HFFc6 (cell line): ENCODE results near the gene SMPD3. TPM values are rescaled to one million over a fixed set of nuclear protein-coding genes. Genes with fewer than 3 reads are reported as not detected.

Experiments
- DNase-seq: peaks from one replicate; pipeline ENCODE4 v3.0.0-alpha.2; 2018
- H3K27ac Mint-ChIP-seq: 2 replicates; pipeline ENCODE4 v1.8.0; 2020; ENCODE audit warnings: mild to moderate bottlenecking, mixed read lengths
- H3K27me3 Mint-ChIP-seq: 2 replicates; pipeline ENCODE4 v1.8.0; 2021; ENCODE audit warnings: mild to moderate bottlenecking, moderate library complexity, mixed read lengths; ENCODE audit not compliant: insufficient read depth
- H3K36me3 Mint-ChIP-seq: 2 replicates; pipeline ENCODE4 v1.8.0; 2021; ENCODE audit warnings: low read depth, mixed read lengths
- H3K4me1 Mint-ChIP-seq: 2 replicates; pipeline ENCODE4 v1.8.0; 2020; ENCODE audit warnings: low read depth, mixed read lengths
- H3K4me3 Mint-ChIP-seq: 2 replicates; pipeline ENCODE4 v1.8.0; 2020; ENCODE audit warnings: mild to moderate bottlenecking, moderate library complexity, mixed read lengths
- H3K9me3 Mint-ChIP-seq: 2 replicates; pipeline ENCODE4 v1.8.0; 2020; ENCODE audit warnings: mild to moderate bottlenecking, mixed read lengths
- total RNA-seq, 6 experiments: library from RNA; stranded (reverse); fragmentation: NEBNext Ultra II Directional; extraction: Animal tissue kit (Norgen Biotek cat#: 25700); gene quantifications; 2 replicates in 1 of 6; 3 replicates in 5 of 6; pipeline ENCODE4 v1.2.3, GENCODE V29; 2021
- TF ChIP-seq, protein P1 (sequence below): fragments of 200-600 bp; sonication (generic); IDR thresholded peaks from 2 replicates; pipeline ENCODE4 v1.5.0; 2021; ENCODE audit warnings: antibody characterized with exemption, mild to moderate bottlenecking

Gene SMPD3
- total RNA-seq, 6 experiments from 2014 or later: 0.05 to 0.73 (median 0.30) TPM

GRCh38 chr16:68420366-68420942 lies 27.9 kb downstream of the SMPD3 start:
- Mint-ChIP-seq H3K4me1 (no peaks in the 10 kb centered on the region), H3K27me3 (peaks cover 20% of the 10 kb centered on the region), H3K9me3 (no peaks in the 10 kb centered on the region), H3K4me3 (no peak overlapping the region), H3K27ac (no peak overlapping the region), H3K36me3 (no peaks in the 10 kb centered on the region)
- TF ChIP-seq, protein P1, sequence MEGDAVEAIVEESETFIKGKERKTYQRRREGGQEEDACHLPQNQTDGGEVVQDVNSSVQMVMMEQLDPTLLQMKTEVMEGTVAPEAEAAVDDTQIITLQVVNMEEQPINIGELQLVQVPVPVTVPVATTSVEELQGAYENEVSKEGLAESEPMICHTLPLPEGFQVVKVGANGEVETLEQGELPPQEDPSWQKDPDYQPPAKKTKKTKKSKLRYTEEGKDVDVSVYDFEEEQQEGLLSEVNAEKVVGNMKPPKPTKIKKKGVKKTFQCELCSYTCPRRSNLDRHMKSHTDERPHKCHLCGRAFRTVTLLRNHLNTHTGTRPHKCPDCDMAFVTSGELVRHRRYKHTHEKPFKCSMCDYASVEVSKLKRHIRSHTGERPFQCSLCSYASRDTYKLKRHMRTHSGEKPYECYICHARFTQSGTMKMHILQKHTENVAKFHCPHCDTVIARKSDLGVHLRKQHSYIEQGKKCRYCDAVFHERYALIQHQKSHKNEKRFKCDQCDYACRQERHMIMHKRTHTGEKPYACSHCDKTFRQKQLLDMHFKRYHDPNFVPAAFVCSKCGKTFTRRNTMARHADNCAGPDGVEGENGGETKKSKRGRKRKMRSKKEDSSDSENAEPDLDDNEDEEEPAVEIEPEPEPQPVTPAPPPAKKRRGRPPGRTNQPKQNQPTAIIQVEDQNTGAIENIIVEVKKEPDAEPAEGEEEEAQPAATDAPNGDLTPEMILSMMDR: no peak
- no peak for DNase-seq

DNA sequence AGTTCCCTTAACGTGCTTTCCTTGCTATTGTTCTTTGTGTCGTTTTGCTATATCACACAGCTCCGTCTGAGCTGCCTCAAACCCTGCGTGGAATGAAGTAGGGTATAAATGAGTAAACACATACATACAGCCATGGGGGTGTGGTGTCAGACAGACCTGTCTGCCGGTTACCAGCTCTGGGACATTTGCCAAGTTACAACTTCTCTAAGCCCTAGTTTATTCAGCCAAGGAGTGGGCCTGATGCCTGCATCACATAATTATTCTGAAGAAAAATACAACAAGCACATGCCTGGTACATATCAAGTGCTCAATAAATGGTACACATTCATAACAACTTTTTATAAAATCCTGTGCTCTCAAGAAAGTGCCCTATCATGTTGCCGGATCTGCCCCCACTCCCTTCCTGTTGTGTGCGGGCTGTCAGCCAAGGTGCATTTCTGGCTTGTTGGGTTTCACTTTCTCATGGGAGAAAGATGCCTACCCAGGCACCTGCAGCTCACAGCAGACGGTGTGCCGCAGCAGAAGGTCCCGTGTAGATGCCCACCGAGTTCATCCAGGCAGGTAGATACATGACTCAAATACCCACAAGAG lies 30.5 kb downstream of the SMPD3 start:
- no peak for DNase-seq
- H3K36me3 Mint-ChIP-seq: no peaks in the 10 kb centered on the region
- no peaks in the 10 kb centered on the region for H3K9me3 Mint-ChIP-seq
- H3K27me3 Mint-ChIP-seq: peaks cover 26% of the 10 kb centered on the region
- H3K27ac Mint-ChIP-seq: no peak overlapping the region
- peaks cover 12% of the 10 kb centered on the region for H3K4me1 Mint-ChIP-seq
- no peak overlapping the region for H3K4me3 Mint-ChIP-seq
- TF ChIP-seq, protein P1: no peak

DNA sequence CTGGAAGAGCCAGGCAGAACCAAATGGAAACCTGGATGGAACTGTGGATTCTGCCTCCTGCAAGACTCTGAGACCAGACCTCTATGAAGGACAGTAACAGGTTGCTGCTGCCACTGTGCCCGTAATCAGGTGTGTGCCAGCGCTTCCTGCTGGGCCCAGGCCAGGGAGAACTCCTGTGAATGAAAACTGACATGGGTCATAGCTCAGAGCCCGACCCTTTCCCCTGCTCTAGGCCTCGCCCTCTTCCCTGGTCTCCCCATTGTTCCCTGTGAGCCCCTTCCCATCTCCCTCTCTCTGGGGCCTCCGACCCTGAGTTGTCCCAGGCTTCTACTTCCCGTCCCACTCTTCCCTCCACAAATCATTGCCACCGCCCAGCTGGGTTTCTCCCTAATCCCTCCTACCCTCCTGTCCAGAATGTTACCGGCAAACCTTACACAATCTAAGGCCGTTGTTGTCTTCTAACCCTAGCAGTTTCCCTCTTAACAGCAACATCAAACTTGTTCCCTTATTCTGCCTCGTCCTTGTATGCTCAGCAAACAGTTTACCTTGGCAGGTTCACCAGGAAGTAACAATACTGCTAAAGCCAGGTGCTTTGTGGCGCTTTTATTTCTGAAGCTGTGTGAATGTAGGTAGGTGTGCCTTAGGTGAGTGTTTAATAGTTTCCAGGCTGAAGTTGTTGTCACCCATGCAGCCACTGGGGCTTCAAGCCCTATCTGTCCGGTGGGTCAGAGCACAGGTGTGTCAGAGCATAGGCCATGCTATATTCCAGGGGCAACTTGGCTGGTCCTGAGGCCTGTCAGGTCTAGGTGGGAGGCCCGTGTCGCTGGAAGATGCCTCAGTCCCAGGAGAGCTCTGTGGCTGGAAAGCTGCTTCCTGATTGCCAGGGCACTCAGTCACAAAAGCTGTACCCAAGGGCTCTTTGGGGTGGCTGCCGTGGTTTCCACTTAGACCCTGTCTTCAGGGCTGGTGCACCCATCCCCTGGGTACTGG lies 32.0 kb downstream of the SMPD3 start:
- Mint-ChIP-seq H3K9me3 (no peaks in the 10 kb centered on the region), H3K27ac (no peak overlapping the region), H3K4me3 (no peak overlapping the region), H3K4me1 (peaks cover 17% of the 10 kb centered on the region), H3K36me3 (no peaks in the 10 kb centered on the region), H3K27me3 (peaks cover 23% of the 10 kb centered on the region)
- TF ChIP-seq, protein P1: no peak
- no peak for DNase-seq

- no peak overlapping the region for H3K27ac Mint-ChIP-seq
- TF ChIP-seq, protein P1: no peak
- no peaks in the 10 kb centered on the region for H3K36me3 Mint-ChIP-seq
- no peaks in the 10 kb centered on the region for H3K9me3 Mint-ChIP-seq
- H3K27me3 Mint-ChIP-seq: peaks cover 18% of the 10 kb centered on the region
- no peak for DNase-seq
- no peak overlapping the region for H3K4me3 Mint-ChIP-seq
- H3K4me1 Mint-ChIP-seq: peaks cover 17% of the 10 kb centered on the region
Observed at GRCh38 chr16:68414581-68414980, 33.7 kb downstream of the SMPD3 start.

DNA sequence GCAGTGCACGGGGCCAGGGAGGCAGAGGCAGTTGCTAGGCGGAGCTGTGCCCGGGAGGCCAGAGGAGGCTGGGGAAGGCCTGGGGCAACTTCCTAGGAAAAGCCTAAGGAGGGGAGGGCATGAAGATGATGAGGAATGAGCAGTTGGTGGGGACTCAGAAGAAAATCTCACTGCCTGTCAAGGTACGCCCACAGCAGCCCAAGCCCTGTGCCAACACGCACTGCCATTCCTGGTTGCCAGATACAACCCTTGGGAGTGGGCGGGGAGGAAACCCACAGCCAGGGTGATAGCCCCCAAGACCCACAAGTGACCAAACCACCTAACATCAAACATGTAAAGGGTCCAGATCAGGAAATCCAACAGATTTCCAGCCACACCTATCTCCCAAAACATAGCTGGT lies 36.2 kb downstream of the SMPD3 start:
- Mint-ChIP-seq H3K4me3 (no peak overlapping the region), H3K27ac (no peak overlapping the region), H3K36me3 (no peaks in the 10 kb centered on the region), H3K27me3 (peaks cover 16% of the 10 kb centered on the region), H3K9me3 (no peaks in the 10 kb centered on the region), H3K4me1 (peaks cover 26% of the 10 kb centered on the region)
- DNase-seq: no peak
- TF ChIP-seq, protein P1: no peak
